ENCODE data around the gene SHROOM1.

The SHROOM1 gene

GRCh38 chr5:132777209-132778069, 53.0 kb downstream of the SHROOM1 start, which contains the start of gene SEPTIN8:
TSS of gene SEPTIN8 (minus strand) at chr5:132777239. CDS start at chr5:132777137, 102 bp downstream.
- no peak for DNase-seq

GRCh38 chr5:132776938-132777208, 53.6 kb downstream of the SHROOM1 start:
- DNase-seq: no peak

- DNase-seq: no peak
Measured at GRCh38 chr5:132776131-132776937, 54.1 kb downstream of the SHROOM1 start.

GRCh38 chr5:132775476-132775961, 54.9 kb downstream of the SHROOM1 start:
- no peak for DNase-seq

GRCh38 chr5:132774896-132775295, 55.6 kb downstream of the SHROOM1 start:
- no peak for DNase-seq

GRCh38 chr5:132774406-132774805, 56.0 kb downstream of the SHROOM1 start:
- no peak for DNase-seq

GRCh38 chr5:132773601-132774355, 56.7 kb downstream of the SHROOM1 start:
- DNase-seq: no peak

GRCh38 chr5:132773114-132773513, 57.3 kb downstream of the SHROOM1 start:
- DNase-seq: no peak

- no peak for DNase-seq
Measured at GRCh38 chr5:132772291-132773070, 58.0 kb downstream of the SHROOM1 start.

All from effector CD8-positive, alpha-beta T cell (primary cell).